ENCODE data around the gene SYT1. TPM values are rescaled to one million over a fixed set of nuclear protein-coding genes. Genes with fewer than 3 reads are reported as not detected.

The SYT1 gene
- total RNA-seq, 6 donors from 2014 or later = 0.52 to 0.67 (median 0.59) TPM; not detected in 3

GRCh38 chr12:78931466-78931990 lies 67.0 kb downstream of the SYT1 start:
- H3K27me3 ChIP-seq = no peaks in the 10 kb centered on the region
- 79 to 87% methylated on average over 1 of the region's 1 CpG for WGBS, 2 donors
- H3K4me3 ChIP-seq = no peak overlapping the region
- DNase-seq (no peak), ATAC-seq (ENCODE audit: low FRiP score in 2 of 2) (no peak)
- no peaks in the 10 kb centered on the region for H3K9me3 ChIP-seq
- no peak for TF ChIP-seq CTCF (IDR thresholded peaks at IDR 0.05)
- TF ChIP-seq POLR2A (IDR thresholded peaks at IDR 0.05) = no peak
- no peak for TF ChIP-seq POLR2AphosphoS5 (IDR thresholded peaks at IDR 0.05)
- no peak for TF ChIP-seq EP300 (IDR thresholded peaks at IDR 0.05)
- no peak overlapping the region for H3K27ac ChIP-seq
- no peaks in the 10 kb centered on the region for H3K36me3 ChIP-seq
- no peaks in the 10 kb centered on the region for H3K4me1 ChIP-seq

- Histone ChIP-seq H3K27me3 (no peaks in the 10 kb centered on the region), H3K9me3 (no peaks in the 10 kb centered on the region), H3K4me3 (no peak overlapping the region), H3K27ac (no peak overlapping the region), H3K4me1 (no peaks in the 10 kb centered on the region), H3K36me3 (no peaks in the 10 kb centered on the region)
- ATAC-seq (ENCODE audit: low FRiP score in 2 of 2) = no peak
- DNase-seq = no peak
- 71 to 83% methylated on average over 2 of the region's 2 CpGs for WGBS, 2 donors
- TF ChIP-seq EP300 (IDR thresholded peaks at IDR 0.05) (no peak), POLR2A (IDR thresholded peaks at IDR 0.05) (no peak), CTCF (IDR thresholded peaks at IDR 0.05) (no peak), POLR2AphosphoS5 (IDR thresholded peaks at IDR 0.05) (no peak)
Measured at GRCh38 chr12:78933014-78933413, 68.4 kb downstream of the SYT1 start.

- Histone ChIP-seq H3K27me3 (no peaks in the 10 kb centered on the region), H3K36me3 (no peaks in the 10 kb centered on the region), H3K4me3 (no peak overlapping the region), H3K9me3 (no peaks in the 10 kb centered on the region), H3K27ac (no peak overlapping the region), H3K4me1 (no peaks in the 10 kb centered on the region)
- DNase-seq = no peak
- TF ChIP-seq CTCF (IDR thresholded peaks at IDR 0.05) (no peak), POLR2A (IDR thresholded peaks at IDR 0.05) (no peak), POLR2AphosphoS5 (IDR thresholded peaks at IDR 0.05) (no peak), EP300 (IDR thresholded peaks at IDR 0.05) (no peak)
- 54 to 67% methylated on average over 4 of the region's 4 CpGs for WGBS, 2 donors
- no peak for ATAC-seq (ENCODE audit: low FRiP score in 2 of 2)
Measured at GRCh38 chr12:78938341-78939084, 73.9 kb downstream of the SYT1 start.

GRCh38 chr12:78949532-78949931 lies 85.0 kb downstream of the SYT1 start:
- H3K27ac ChIP-seq = no peak overlapping the region
- no peaks in the 10 kb centered on the region for H3K27me3 ChIP-seq
- no peaks in the 10 kb centered on the region for H3K4me1 ChIP-seq
- ATAC-seq (ENCODE audit: low FRiP score in 2 of 2) (no peak), DNase-seq (no peak)
- no peak overlapping the region for H3K4me3 ChIP-seq
- no peaks in the 10 kb centered on the region for H3K9me3 ChIP-seq
- no peak for TF ChIP-seq EP300 (IDR thresholded peaks at IDR 0.05)
- no peak for TF ChIP-seq POLR2A (IDR thresholded peaks at IDR 0.05)
- no peak for TF ChIP-seq CTCF (IDR thresholded peaks at IDR 0.05)
- TF ChIP-seq POLR2AphosphoS5 (IDR thresholded peaks at IDR 0.05) = no peak
- H3K36me3 ChIP-seq = no peaks in the 10 kb centered on the region

Measured in upper lobe of left lung (tissue), 6 donors.